GM10266 (cell line): ENCODE results near the gene SMIM31.

Experiments used
- DNase-seq: peaks from one replicate; pipeline ENCODE4 v3.0.0; 2012; ENCODE audit errors: extremely low spot score
- TF ChIP-seq, protein P1 (sequence below): IDR thresholded peaks from 2 replicates; pipeline ENCODE4 v1.5.1; 2012; ENCODE audit warnings: mild to moderate bottlenecking, low read depth; ENCODE audit not compliant: control insufficient read depth, insufficient read depth; ENCODE audit errors: missing control alignments

SMIM31 gene

DNA sequence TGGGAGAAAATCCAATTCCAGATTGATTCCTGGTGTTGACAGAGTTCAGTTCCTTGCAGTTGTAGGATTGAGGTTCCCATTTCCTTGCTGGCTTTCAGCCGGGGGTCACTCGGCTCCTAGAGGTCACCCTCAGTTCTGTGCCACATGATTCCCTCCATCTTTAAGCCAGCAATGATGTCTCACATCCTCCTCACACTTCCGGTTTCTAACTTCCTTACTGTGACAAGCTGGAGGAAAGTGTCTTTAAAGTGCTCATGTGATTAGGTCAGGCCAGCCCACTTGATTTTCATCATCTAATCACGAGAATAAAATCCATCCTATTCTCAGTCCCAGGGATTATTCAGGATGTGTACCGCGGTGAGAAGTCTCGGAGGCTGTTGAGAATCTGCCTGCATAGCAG, 19.4 kb upstream of the SMIM31 start:
- no peak for DNase-seq

DNA sequence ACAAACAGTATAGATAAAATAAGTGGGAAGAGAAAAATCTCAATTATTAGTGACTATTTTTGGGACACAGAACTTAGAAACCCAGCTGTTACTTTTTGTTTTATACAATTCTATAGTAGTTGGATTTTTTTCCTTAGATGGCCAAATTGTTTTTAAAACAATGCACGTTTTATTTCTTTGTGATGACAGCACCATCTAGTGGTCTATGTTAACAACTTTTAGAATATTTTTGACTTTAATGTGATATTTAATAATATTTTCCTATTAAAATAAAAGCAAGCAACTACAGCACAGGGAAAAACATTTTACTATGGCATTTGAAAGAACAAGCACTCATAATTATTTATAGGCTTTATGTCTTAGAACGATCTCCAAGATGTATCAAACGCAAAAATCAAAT, 5.6 kb upstream of the SMIM31 start:
- DNase-seq = peak; percentile 37
- TF ChIP-seq, protein P1, sequence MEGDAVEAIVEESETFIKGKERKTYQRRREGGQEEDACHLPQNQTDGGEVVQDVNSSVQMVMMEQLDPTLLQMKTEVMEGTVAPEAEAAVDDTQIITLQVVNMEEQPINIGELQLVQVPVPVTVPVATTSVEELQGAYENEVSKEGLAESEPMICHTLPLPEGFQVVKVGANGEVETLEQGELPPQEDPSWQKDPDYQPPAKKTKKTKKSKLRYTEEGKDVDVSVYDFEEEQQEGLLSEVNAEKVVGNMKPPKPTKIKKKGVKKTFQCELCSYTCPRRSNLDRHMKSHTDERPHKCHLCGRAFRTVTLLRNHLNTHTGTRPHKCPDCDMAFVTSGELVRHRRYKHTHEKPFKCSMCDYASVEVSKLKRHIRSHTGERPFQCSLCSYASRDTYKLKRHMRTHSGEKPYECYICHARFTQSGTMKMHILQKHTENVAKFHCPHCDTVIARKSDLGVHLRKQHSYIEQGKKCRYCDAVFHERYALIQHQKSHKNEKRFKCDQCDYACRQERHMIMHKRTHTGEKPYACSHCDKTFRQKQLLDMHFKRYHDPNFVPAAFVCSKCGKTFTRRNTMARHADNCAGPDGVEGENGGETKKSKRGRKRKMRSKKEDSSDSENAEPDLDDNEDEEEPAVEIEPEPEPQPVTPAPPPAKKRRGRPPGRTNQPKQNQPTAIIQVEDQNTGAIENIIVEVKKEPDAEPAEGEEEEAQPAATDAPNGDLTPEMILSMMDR = no peak

More for the DNA sequence above, 19.4 kb upstream of the SMIM31 start:
- TF ChIP-seq, protein P1 = no peak

DNA sequence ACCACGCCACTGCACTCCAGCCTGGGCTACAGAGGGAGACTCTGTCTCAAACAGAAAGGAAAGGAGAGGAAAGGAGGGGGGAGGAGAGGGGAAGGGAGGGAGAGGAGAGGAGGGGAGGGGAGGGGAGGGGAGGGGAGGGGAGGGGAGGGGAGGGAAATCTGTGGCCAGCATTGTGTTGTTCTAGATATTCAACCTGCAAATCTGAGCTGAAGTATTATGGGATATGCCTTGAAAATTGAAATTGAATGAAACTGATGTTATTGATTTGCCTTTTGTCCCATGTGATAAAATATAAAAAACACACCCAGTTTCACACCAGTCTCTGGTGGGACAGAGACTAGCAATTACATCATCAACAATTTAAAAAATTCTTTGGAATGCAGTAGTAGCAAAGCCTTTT, 1.5 kb downstream of the SMIM31 start:
- TF ChIP-seq, protein P1 = no peak

DNA sequence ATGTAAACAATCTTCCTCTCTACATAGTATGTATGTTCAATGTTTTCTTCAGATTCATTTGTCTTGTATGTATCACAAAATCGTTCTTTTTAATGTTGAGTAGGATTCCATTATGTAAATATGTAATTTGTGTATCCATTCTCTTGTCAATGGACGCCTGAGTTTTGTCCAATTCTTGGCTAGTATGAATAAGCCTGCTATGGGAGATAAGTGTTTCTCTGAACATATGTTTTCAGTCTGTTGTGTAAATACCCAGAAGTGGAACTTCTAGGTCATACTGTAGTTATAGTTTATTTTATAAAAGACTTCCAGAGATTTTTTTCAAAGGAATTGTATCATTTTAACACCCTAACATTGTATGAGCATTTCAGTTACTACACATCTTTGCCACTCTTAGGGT, 2.8 kb downstream of the SMIM31 start:
- TF ChIP-seq, protein P1 = no peak
- DNase-seq = no peak

More for the DNA sequence above, 1.5 kb downstream of the SMIM31 start:
- DNase-seq = no peak

DNA sequence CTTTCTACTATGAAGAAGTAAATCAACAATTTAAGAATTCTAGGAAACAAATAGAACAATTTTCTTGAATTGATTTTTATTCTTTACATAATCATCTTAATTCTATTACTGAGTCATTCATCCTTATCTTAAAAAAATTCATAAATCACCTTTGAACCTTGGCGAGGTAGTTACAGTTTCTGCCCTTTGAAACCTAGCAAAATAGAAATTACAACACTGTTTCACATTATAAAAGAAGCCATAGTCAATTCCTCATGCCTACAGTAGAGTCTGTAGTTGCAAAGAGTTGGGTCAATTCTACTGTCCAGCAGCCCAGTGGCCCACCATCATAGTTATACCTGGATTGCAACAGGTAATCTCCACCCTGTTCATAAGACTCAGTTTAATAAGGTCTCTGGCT, 7.3 kb downstream of the SMIM31 start:
- TF ChIP-seq, protein P1 = no peak
- no peak for DNase-seq

DNA sequence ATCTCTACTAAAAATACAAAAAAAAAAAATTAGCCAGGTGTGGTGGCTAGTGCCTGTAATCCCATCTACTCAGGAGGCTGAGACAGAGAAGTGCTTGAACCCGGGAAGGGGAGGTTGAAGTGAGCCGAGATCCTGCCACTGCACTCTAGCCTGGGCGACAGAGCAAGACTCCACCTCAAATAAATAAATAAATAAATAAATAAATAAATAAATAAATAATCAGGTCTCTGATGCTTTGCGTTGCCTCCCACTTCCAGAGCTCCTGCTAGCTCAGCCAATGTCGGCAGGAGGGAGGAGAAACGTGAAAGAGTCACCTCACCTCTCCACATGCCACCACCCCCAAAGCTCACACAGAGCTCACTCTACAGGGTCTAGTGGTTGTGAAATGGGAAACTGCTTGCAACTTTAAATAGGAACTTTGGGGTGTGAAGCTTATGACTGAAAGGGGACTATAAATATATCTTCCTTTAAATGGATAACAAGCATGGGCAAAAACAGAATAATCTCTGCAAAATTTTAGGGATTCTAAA, 7.9 kb downstream of the SMIM31 start:
- TF ChIP-seq, protein P1 = no peak
- DNase-seq = no peak

DNA sequence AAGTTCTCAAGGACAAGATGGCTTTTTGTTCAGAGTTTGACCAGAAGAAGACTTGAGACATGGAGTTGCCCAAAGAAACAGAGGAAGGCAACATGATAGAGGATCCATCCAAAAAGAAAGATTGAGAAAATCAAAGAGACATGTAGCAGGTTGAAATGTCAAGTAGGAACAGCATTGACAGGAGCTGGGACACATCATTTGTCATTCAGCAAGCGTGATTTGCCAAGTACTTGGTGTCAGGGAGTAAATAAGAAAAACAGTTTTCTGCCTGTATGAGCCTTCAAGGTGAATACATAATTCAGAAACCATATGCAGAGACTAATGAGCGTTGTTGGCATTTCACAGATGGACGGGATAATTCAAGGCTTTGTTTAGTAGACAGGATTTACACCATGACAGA, 11.2 kb downstream of the SMIM31 start:
- DNase-seq = no peak
- TF ChIP-seq, protein P1 = no peak
